Breast epithelium (tissue), 3 donors: ENCODE data around the gene RPL5.

Experiments
- CTCF ChIP-seq, 3 donors: fragments of 450-650 bp; IDR thresholded peaks; one replicate each; pipeline ENCODE4 v1.5.1; 2016 to 2017; ENCODE audit warnings: antibody characterized with exemption in 3 of 3, mild to moderate bottlenecking in 3 of 3, moderate library complexity in 3 of 3
- POLR2A ChIP-seq: fragments of 450-650 bp; IDR thresholded peaks from one replicate; pipeline ENCODE4 v1.6.1; 2016; ENCODE audit warnings: antibody characterized with exemption, mild to moderate bottlenecking, moderate library complexity
- POLR2AphosphoS5 ChIP-seq, 3 donors: sonication (generic); formaldehyde crosslinking; IDR thresholded peaks; one replicate each; pipeline ENCODE4 v1.6.1; 2017; ENCODE audit warnings: antibody characterized with exemption in 3 of 3

- no peak for TF ChIP-seq CTCF (IDR thresholded peaks at IDR 0.05)
- no peak for TF ChIP-seq POLR2A
- TF ChIP-seq POLR2AphosphoS5 (IDR thresholded peaks at IDR 0.05), result no peak
These were observed 49.6 kb downstream of the RPL5 start for GRCh38 chr1:92881391-92881790.
